Right renal cortex interstitium (tissue), 3 donors: ENCODE results near the gene CDH1. TPM values are rescaled to one million over a fixed set of nuclear protein-coding genes. Genes with fewer than 3 reads are reported as not detected.
"Not testable (repeated sequence)": the region's sequence is repeated elsewhere in the genome, so short reads cannot be mapped to it uniquely, and the experiment has no call there.

ENCODE experiments used
- DNase-seq, 3 donors: peaks; one replicate each; pipeline ENCODE4 v3.0.0-alpha.2; 2013; ENCODE audit warnings: low read depth in 3 of 3, low spot score in 2 of 3
- polyA plus RNA-seq, 3 donors: library from polyadenylated mRNA; unstranded; fragments of 120-200 nt; gene quantifications; one replicate each; pipeline ENCODE4 v1.2.1, GENCODE V29; 2013; ENCODE audit not compliant: insufficient read length in 3 of 3

CDH1 gene
- polyA plus RNA-seq = 100 to 1,000 TPM in 2 of 3 donors, 10 to 100 TPM in 1; 90.0 to 112 (median 105) TPM

- DNase-seq = no peak
These were observed at the start of gene CDH1 for GRCh38 chr16:68737046-68737729. TSS of gene CDH1 (plus strand) at chr16:68737292. CDS start at chr16:68737416, 124 bp downstream.

GRCh38 chr16:68689921-68690320, 47.2 kb upstream of the CDH1 start:
- no peak for DNase-seq

- DNase-seq = no peak
These were observed 41.5 kb upstream of the CDH1 start for GRCh38 chr16:68695575-68695974.

- DNase-seq = no peak
These were observed 40.6 kb upstream of the CDH1 start for GRCh38 chr16:68696514-68696913.

- DNase-seq = no peak
These were observed 39.0 kb upstream of the CDH1 start for GRCh38 chr16:68698091-68698490.

GRCh38 chr16:68700120-68700519, 37.0 kb upstream of the CDH1 start:
- DNase-seq = no peak

- DNase-seq = no peak
These were observed 36.3 kb upstream of the CDH1 start for GRCh38 chr16:68700831-68701230.

- peak in 2 of 3 donors; percentile 37 to 66 for DNase-seq
These were observed 32.7 kb upstream of the CDH1 start for GRCh38 chr16:68704232-68704867.

GRCh38 chr16:68707340-68708152, 29.5 kb upstream of the CDH1 start:
- no peak for DNase-seq

- no peak for DNase-seq
These were observed 26.9 kb upstream of the CDH1 start for GRCh38 chr16:68710211-68710610.

GRCh38 chr16:68711421-68712139, 25.5 kb upstream of the CDH1 start:
- DNase-seq = no peak

GRCh38 chr16:68713361-68713760, 23.7 kb upstream of the CDH1 start:
- DNase-seq = no peak

GRCh38 chr16:68715471-68715870, 21.6 kb upstream of the CDH1 start:
- no peak for DNase-seq

- DNase-seq = not testable (repeated sequence)
These were observed 20.6 kb upstream of the CDH1 start for GRCh38 chr16:68716516-68716915.

- DNase-seq = no peak
These were observed 19.4 kb upstream of the CDH1 start for GRCh38 chr16:68717684-68718083.

- DNase-seq = no peak
These were observed 18.5 kb upstream of the CDH1 start for GRCh38 chr16:68718590-68718989.

- DNase-seq = no peak
These were observed 17.1 kb upstream of the CDH1 start for GRCh38 chr16:68719993-68720489.

- no peak for DNase-seq
These were observed 14.7 kb upstream of the CDH1 start for GRCh38 chr16:68722119-68723024.

- no peak for DNase-seq
These were observed 12.3 kb upstream of the CDH1 start for GRCh38 chr16:68724797-68725196.

- no peak for DNase-seq
These were observed 8.6 kb upstream of the CDH1 start for GRCh38 chr16:68728523-68728922.
